ENCODE measurements around the gene DNAH1. TPM values are rescaled to one million over a fixed set of nuclear protein-coding genes. Genes with fewer than 3 reads are reported as not detected.

The DNAH1 gene
- total and polyA plus RNA-seq, 2 of the 13 experiments (the other 11 are each of a cell fraction or from before 2014, with no cell fraction given): 0.64 to 3.5 TPM

DNA sequence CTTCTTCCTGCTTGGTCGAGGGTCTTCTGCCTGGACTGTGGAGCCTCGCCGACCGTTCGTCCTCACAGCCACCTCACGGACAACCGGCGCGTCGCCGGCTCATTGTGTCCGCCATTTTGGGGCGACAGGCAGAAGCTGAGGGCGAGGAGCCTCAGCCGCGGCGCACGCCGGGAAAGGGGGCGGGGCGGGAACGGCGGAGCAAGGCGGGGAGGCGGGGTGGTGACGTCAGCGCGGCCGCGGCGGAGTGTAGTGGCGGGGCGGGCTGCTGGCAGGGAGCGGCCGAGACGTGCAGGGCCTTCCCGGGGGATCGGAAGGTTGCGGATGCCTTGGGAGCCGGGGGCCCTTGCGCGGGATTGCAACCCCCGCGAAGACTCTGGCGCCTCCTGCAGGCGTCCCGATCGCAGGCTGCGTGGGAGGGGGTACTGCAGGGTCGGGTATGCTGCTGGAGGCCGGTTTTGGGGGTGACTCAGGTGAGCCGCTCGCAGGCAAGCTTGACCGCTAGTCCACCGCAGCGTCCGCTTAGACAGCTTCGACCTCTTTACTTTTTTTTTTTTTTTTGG is 37.5 kb upstream of the DNAH1 start, which contains the start of gene WDR82 (continued):
- TF ChIP-seq, protein P1, sequence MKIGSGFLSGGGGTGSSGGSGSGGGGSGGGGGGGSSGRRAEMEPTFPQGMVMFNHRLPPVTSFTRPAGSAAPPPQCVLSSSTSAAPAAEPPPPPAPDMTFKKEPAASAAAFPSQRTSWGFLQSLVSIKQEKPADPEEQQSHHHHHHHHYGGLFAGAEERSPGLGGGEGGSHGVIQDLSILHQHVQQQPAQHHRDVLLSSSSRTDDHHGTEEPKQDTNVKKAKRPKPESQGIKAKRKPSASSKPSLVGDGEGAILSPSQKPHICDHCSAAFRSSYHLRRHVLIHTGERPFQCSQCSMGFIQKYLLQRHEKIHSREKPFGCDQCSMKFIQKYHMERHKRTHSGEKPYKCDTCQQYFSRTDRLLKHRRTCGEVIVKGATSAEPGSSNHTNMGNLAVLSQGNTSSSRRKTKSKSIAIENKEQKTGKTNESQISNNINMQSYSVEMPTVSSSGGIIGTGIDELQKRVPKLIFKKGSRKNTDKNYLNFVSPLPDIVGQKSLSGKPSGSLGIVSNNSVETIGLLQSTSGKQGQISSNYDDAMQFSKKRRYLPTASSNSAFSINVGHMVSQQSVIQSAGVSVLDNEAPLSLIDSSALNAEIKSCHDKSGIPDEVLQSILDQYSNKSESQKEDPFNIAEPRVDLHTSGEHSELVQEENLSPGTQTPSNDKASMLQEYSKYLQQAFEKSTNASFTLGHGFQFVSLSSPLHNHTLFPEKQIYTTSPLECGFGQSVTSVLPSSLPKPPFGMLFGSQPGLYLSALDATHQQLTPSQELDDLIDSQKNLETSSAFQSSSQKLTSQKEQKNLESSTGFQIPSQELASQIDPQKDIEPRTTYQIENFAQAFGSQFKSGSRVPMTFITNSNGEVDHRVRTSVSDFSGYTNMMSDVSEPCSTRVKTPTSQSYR (CRISPR knock-in tag; IDR thresholded peaks at IDR 0.05; ENCODE audit: borderline replicate concordance): no peak
- TF ChIP-seq ARID4A (CRISPR knock-in tag; IDR thresholded peaks at IDR 0.05; ENCODE audit: borderline replicate concordance) (peak; percentile 64; the same call in 1 of the 2 replicates), SIN3A (IDR thresholded peaks at IDR 0.05; ENCODE audit: borderline replicate concordance, low read depth, low read length) (no peak), ZNF772 (CRISPR knock-in tag; IDR thresholded peaks at IDR 0.05) (peak; percentile 75), YEATS4 (CRISPR knock-in tag; IDR thresholded peaks at IDR 0.05; ENCODE audit: borderline replicate concordance) (peak; percentile 63), THAP8 (CRISPR knock-in tag; IDR thresholded peaks at IDR 0.05; ENCODE audit: borderline replicate concordance) (peak; percentile 89; the same call in 1 of the 2 replicates), ZNF766 (CRISPR knock-in tag; IDR thresholded peaks at IDR 0.05; ENCODE audit: borderline replicate concordance) (no peak), DPF2 (CRISPR knock-in tag; IDR thresholded peaks at IDR 0.05; ENCODE audit: borderline replicate concordance, low read depth) (no peak), HNRNPK (IDR thresholded peaks at IDR 0.05; ENCODE audit: low read depth, low read length, poor library complexity, severe bottlenecking) (no peak), KMT2B (CRISPR knock-in tag; IDR thresholded peaks at IDR 0.05) (peak; percentile 56; the same call in 1 of the 2 replicates), ZFP1 (CRISPR knock-in tag; IDR thresholded peaks at IDR 0.05) (no peak)
- TF ChIP-seq, protein P2, sequence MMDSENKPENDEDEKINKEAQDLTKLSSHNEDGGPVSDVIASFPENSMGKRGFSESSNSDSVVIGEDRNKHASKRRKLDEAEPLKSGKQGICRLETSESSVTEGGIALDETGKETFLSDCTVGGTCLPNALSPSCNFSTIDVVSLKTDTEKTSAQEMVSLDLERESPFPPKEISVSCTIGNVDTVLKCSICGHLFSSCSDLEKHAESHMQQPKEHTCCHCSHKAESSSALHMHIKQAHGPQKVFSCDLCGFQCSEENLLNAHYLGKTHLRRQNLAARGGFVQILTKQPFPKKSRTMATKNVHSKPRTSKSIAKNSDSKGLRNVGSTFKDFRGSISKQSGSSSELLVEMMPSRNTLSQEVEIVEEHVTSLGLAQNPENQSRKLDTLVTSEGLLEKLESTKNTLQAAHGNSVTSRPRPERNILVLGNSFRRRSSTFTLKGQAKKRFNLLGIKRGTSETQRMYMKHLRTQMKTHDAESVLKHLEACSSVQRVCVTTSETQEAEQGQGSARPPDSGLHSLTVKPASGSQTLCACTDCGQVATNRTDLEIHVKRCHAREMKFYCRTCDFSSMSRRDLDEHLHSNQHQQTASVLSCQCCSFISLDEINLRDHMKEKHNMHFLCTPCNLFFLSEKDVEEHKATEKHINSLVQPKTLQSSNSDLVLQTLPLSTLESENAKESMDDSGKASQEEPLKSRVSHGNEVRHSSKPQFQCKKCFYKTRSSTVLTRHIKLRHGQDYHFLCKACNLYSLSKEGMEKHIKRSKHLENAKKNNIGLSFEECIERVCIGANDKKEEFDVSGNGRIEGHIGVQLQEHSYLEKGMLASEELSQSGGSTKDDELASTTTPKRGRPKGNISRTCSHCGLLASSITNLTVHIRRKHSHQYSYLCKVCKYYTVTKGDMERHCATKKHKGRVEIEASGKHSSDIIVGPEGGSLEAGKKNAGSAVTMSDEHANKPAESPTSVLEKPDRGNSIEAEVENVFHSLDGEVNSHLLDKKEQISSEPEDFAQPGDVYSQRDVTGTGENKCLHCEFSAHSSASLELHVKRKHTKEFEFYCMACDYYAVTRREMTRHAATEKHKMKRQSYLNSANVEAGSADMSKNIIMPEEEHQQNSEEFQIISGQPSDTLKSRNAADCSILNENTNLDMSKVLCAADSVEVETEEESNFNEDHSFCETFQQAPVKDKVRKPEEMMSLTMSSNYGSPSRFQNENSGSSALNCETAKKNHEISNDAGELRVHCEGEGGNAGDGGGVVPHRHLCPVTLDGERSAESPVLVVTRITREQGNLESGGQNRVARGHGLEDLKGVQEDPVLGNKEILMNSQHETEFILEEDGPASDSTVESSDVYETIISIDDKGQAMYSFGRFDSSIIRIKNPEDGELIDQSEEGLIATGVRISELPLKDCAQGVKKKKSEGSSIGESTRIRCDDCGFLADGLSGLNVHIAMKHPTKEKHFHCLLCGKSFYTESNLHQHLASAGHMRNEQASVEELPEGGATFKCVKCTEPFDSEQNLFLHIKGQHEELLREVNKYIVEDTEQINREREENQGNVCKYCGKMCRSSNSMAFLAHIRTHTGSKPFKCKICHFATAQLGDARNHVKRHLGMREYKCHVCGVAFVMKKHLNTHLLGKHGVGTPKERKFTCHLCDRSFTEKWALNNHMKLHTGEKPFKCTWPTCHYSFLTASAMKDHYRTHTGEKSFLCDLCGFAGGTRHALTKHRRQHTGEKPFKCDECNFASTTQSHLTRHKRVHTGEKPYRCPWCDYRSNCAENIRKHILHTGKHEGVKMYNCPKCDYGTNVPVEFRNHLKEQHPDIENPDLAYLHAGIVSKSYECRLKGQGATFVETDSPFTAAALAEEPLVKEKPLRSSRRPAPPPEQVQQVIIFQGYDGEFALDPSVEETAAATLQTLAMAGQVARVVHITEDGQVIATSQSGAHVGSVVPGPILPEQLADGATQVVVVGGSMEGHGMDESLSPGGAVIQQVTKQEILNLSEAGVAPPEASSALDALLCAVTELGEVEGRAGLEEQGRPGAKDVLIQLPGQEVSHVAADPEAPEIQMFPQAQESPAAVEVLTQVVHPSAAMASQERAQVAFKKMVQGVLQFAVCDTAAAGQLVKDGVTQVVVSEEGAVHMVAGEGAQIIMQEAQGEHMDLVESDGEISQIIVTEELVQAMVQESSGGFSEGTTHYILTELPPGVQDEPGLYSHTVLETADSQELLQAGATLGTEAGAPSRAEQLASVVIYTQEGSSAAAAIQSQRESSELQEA (CRISPR knock-in tag; IDR thresholded peaks at IDR 0.05; ENCODE audit: not compliant biosample characterization): no peak
